ENCODE data around the gene UNCX. TPM values are rescaled to one million over a fixed set of nuclear protein-coding genes. Genes with fewer than 3 reads are reported as not detected.

Gene UNCX
- polyA plus RNA-seq, 1 donor: not detected

- Histone ChIP-seq H3K9me3 (ENCODE audit: control insufficient read depth, low read depth, low read length) (peaks cover 22% of the 10 kb centered on the region), H3K27ac (ENCODE audit: low read length) (no peak overlapping the region), H3K4me1 (ENCODE audit: control insufficient read depth, insufficient read depth, low read length) (no peaks in the 10 kb centered on the region), H3K4me3 (ENCODE audit: low read length) (no peak overlapping the region), H3K27me3 (ENCODE audit: control insufficient read depth, insufficient read depth, low read length) (peaks cover 92% of the 10 kb centered on the region), H3K36me3 (ENCODE audit: control insufficient read depth, insufficient read depth, low read length) (no peaks in the 10 kb centered on the region)
- WGBS (ENCODE audit: insufficient coverage, low lambda C conversion rate): no CpG with 5 or more reads among the region's 23 CpGs
- no peak for DNase-seq
These were observed 6.3 kb upstream of the UNCX start for GRCh38 chr7:1226186-1226901.

GRCh38 chr7:1227071-1227804 is 5.4 kb upstream of the UNCX start:
- Histone ChIP-seq H3K27me3 (ENCODE audit: control insufficient read depth, insufficient read depth, low read length) (peaks cover 93% of the 10 kb centered on the region), H3K4me1 (ENCODE audit: control insufficient read depth, insufficient read depth, low read length) (no peaks in the 10 kb centered on the region), H3K36me3 (ENCODE audit: control insufficient read depth, insufficient read depth, low read length) (no peaks in the 10 kb centered on the region), H3K27ac (ENCODE audit: low read length) (no peak overlapping the region), H3K4me3 (ENCODE audit: low read length) (no peak overlapping the region), H3K9me3 (ENCODE audit: control insufficient read depth, low read depth, low read length) (peaks cover 27% of the 10 kb centered on the region)
- no peak for DNase-seq
- WGBS (ENCODE audit: insufficient coverage, low lambda C conversion rate): 17% methylated on average over 1 of the region's 25 CpGs

- H3K36me3 ChIP-seq (ENCODE audit: control insufficient read depth, insufficient read depth, low read length): no peaks in the 10 kb centered on the region
- H3K27ac ChIP-seq (ENCODE audit: low read length): no peak overlapping the region
- H3K9me3 ChIP-seq (ENCODE audit: control insufficient read depth, low read depth, low read length): peaks cover 27% of the 10 kb centered on the region
- peaks cover 93% of the 10 kb centered on the region for H3K27me3 ChIP-seq (ENCODE audit: control insufficient read depth, insufficient read depth, low read length)
- no peak overlapping the region for H3K4me3 ChIP-seq (ENCODE audit: low read length)
- no peaks in the 10 kb centered on the region for H3K4me1 ChIP-seq (ENCODE audit: control insufficient read depth, insufficient read depth, low read length)
- WGBS (ENCODE audit: insufficient coverage, low lambda C conversion rate): no CpG with 5 or more reads among the region's 13 CpGs
- no peak for DNase-seq
These were observed 4.7 kb upstream of the UNCX start for GRCh38 chr7:1227814-1228544.

- Histone ChIP-seq H3K4me1 (ENCODE audit: control insufficient read depth, insufficient read depth, low read length) (no peaks in the 10 kb centered on the region), H3K9me3 (ENCODE audit: control insufficient read depth, low read depth, low read length) (peaks cover 30% of the 10 kb centered on the region), H3K4me3 (ENCODE audit: low read length) (no peak overlapping the region), H3K36me3 (ENCODE audit: control insufficient read depth, insufficient read depth, low read length) (no peaks in the 10 kb centered on the region), H3K27me3 (ENCODE audit: control insufficient read depth, insufficient read depth, low read length) (peaks cover 90% of the 10 kb centered on the region), H3K27ac (ENCODE audit: low read length) (no peak overlapping the region)
- 9% methylated on average over 4 of the region's 17 CpGs for WGBS (ENCODE audit: insufficient coverage, low lambda C conversion rate)
- DNase-seq: no peak
These were observed 4.0 kb upstream of the UNCX start for GRCh38 chr7:1228545-1229201.

- peaks cover 90% of the 10 kb centered on the region for H3K27me3 ChIP-seq (ENCODE audit: control insufficient read depth, insufficient read depth, low read length)
- H3K9me3 ChIP-seq (ENCODE audit: control insufficient read depth, low read depth, low read length): peaks cover 29% of the 10 kb centered on the region
- H3K36me3 ChIP-seq (ENCODE audit: control insufficient read depth, insufficient read depth, low read length): no peaks in the 10 kb centered on the region
- H3K27ac ChIP-seq (ENCODE audit: low read length): no peak overlapping the region
- 14% methylated on average over 5 of the region's 64 CpGs for WGBS (ENCODE audit: insufficient coverage, low lambda C conversion rate)
- no peak for DNase-seq
- no peak overlapping the region for H3K4me3 ChIP-seq (ENCODE audit: low read length)
- H3K4me1 ChIP-seq (ENCODE audit: control insufficient read depth, insufficient read depth, low read length): no peaks in the 10 kb centered on the region
These were observed 3.3 kb upstream of the UNCX start for GRCh38 chr7:1229202-1229947.

GRCh38 chr7:1229956-1230355 is 2.7 kb upstream of the UNCX start:
- Histone ChIP-seq H3K27ac (ENCODE audit: low read length) (no peak overlapping the region), H3K9me3 (ENCODE audit: control insufficient read depth, low read depth, low read length) (peaks cover 31% of the 10 kb centered on the region), H3K27me3 (ENCODE audit: control insufficient read depth, insufficient read depth, low read length) (peaks cover 90% of the 10 kb centered on the region), H3K36me3 (ENCODE audit: control insufficient read depth, insufficient read depth, low read length) (no peaks in the 10 kb centered on the region), H3K4me1 (ENCODE audit: control insufficient read depth, insufficient read depth, low read length) (no peaks in the 10 kb centered on the region), H3K4me3 (ENCODE audit: low read length) (no peak overlapping the region)
- no CpG with 5 or more reads among the region's 37 CpGs for WGBS (ENCODE audit: insufficient coverage, low lambda C conversion rate)
- no peak for DNase-seq

GRCh38 chr7:1230411-1231213 is 2.1 kb upstream of the UNCX start:
- WGBS (ENCODE audit: insufficient coverage, low lambda C conversion rate): no CpG with 5 or more reads among the region's 64 CpGs
- Histone ChIP-seq H3K36me3 (ENCODE audit: control insufficient read depth, insufficient read depth, low read length) (no peaks in the 10 kb centered on the region), H3K27ac (ENCODE audit: low read length) (no peak overlapping the region), H3K9me3 (ENCODE audit: control insufficient read depth, low read depth, low read length) (peaks cover 37% of the 10 kb centered on the region), H3K27me3 (ENCODE audit: control insufficient read depth, insufficient read depth, low read length) (peaks cover 90% of the 10 kb centered on the region), H3K4me1 (ENCODE audit: control insufficient read depth, insufficient read depth, low read length) (peaks cover 3% of the 10 kb centered on the region), H3K4me3 (ENCODE audit: low read length) (no peak overlapping the region)
- no peak for DNase-seq

GRCh38 chr7:1231214-1232102 is 1.2 kb upstream of the UNCX start:
- peaks cover 85% of the 10 kb centered on the region for H3K27me3 ChIP-seq (ENCODE audit: control insufficient read depth, insufficient read depth, low read length)
- peaks cover 3% of the 10 kb centered on the region for H3K4me1 ChIP-seq (ENCODE audit: control insufficient read depth, insufficient read depth, low read length)
- H3K9me3 ChIP-seq (ENCODE audit: control insufficient read depth, low read depth, low read length): peaks cover 38% of the 10 kb centered on the region
- no peak overlapping the region for H3K4me3 ChIP-seq (ENCODE audit: low read length)
- no peaks in the 10 kb centered on the region for H3K36me3 ChIP-seq (ENCODE audit: control insufficient read depth, insufficient read depth, low read length)
- DNase-seq: no peak
- no peak overlapping the region for H3K27ac ChIP-seq (ENCODE audit: low read length)
- 0% methylated on average over 1 of the region's 40 CpGs for WGBS (ENCODE audit: insufficient coverage, low lambda C conversion rate)

GRCh38 chr7:1232103-1232466 is 587 bp upstream of the UNCX start:
- Histone ChIP-seq H3K4me3 (ENCODE audit: low read length) (no peak overlapping the region), H3K27ac (ENCODE audit: low read length) (no peak overlapping the region), H3K9me3 (ENCODE audit: control insufficient read depth, low read depth, low read length) (peaks cover 35% of the 10 kb centered on the region), H3K27me3 (ENCODE audit: control insufficient read depth, insufficient read depth, low read length) (peaks cover 82% of the 10 kb centered on the region), H3K4me1 (ENCODE audit: control insufficient read depth, insufficient read depth, low read length) (peaks cover 3% of the 10 kb centered on the region), H3K36me3 (ENCODE audit: control insufficient read depth, insufficient read depth, low read length) (no peaks in the 10 kb centered on the region)
- DNase-seq: no peak
- no CpG with 5 or more reads among the region's 12 CpGs for WGBS (ENCODE audit: insufficient coverage, low lambda C conversion rate)
